ENCODE results near the gene LY6G6D. TPM values are rescaled to one million over a fixed set of nuclear protein-coding genes. Genes with fewer than 3 reads are reported as not detected.

Gene LY6G6D
- total and polyA plus RNA-seq, 4 donors, result not detected

GRCh38 chr6:31734821-31735406 lies 19.8 kb downstream of the LY6G6D start:
- TF ChIP-seq JUND (IDR thresholded peaks at IDR 0.05) (peak in 1 of 2 donors; percentile 5), GABPA (IDR thresholded peaks at IDR 0.05 in 1 of 2, conservative IDR thresholded peaks at IDR 0.05 in 1 of 2) (no peak), HNF4G (IDR thresholded peaks at IDR 0.05) (no peak)
- WGBS, result 38% methylated on average over 18 of the region's 18 CpGs

GRCh38 chr6:31736021-31736767 lies 21.0 kb downstream of the LY6G6D start, which contains the start of gene CLIC1:
CLIC1 (minus strand) TSS chr6:31736530; CDS start chr6:31736300, 230 bp downstream.
- H3K9ac ChIP-seq (ENCODE audit: low read depth in 1 of 2, low read length in 2 of 2), result peak within 1 kb of the TSS; percentile 82 to 98
- TF ChIP-seq JUND (IDR thresholded peaks at IDR 0.05) (peak; percentile 81 to 88), RAD21 (IDR thresholded peaks at IDR 0.05) (no peak), MAX (IDR thresholded peaks at IDR 0.05) (peak; percentile 23), ZBTB33 (IDR thresholded peaks at IDR 0.05) (no peak), YY1 (IDR thresholded peaks at IDR 0.05) (peak; percentile 72), RXRA (IDR thresholded peaks at IDR 0.05) (peak in 1 of 2 donors; percentile 21), SP1 (IDR thresholded peaks at IDR 0.05) (peak; percentile 29), FOXA2 (IDR thresholded peaks at IDR 0.05) (no peak), REST (IDR thresholded peaks at IDR 0.05) (peak; percentile 75), CTCF (IDR thresholded peaks at IDR 0.05; ENCODE audit: low read depth, low read length, missing input control) (no peak), HNF4A (conservative IDR thresholded peaks at IDR 0.05) (peak; percentile 6), ATF3 (IDR thresholded peaks at IDR 0.05) (peak; percentile 70)
- peak; percentile 83 for DNase-seq (ENCODE audit: low spot score)
- H3K27ac ChIP-seq (ENCODE audit: low read depth in 1 of 2, low read length in 2 of 2), result peak within 1 kb of the TSS; percentile 90 to 96
- WGBS, result under 1% methylated on average over 24 of the region's 24 CpGs
- no peaks in the 10 kb centered on the region for H3K9me3 ChIP-seq (ENCODE audit: control insufficient read depth in 4 of 4, low read length in 3 of 4)
- H3K36me3 ChIP-seq (ENCODE audit: control insufficient read depth in 4 of 4, insufficient read depth in 3 of 4, low read depth in 1 of 4, low read length in 3 of 4), result peaks cover 4 to 21% (median 19%) of the 10 kb centered on the region in 4 donors
- H3K4me1 ChIP-seq (ENCODE audit: control insufficient read depth in 4 of 4, insufficient read depth in 4 of 4, low read length in 3 of 4), result peaks cover 22 to 64% (median 48%) of the 10 kb centered on the region in 4 donors
- H3K27me3 ChIP-seq (ENCODE audit: control insufficient read depth in 4 of 4, insufficient read depth in 4 of 4, low read length in 3 of 4), result no peaks in the 10 kb centered on the region
- peak within 1 kb of the TSS; percentile 53 to 84 (median 80) for H3K4me3 ChIP-seq (ENCODE audit: low read depth in 1 of 3, low read length in 3 of 3)

More at GRCh38 chr6:31734821-31735406, 19.8 kb downstream of the LY6G6D start:
- Histone ChIP-seq H3K9ac (ENCODE audit: low read depth in 1 of 2, low read length in 2 of 2) (peak overlapping the region; percentile 87 to 98), H3K4me1 (ENCODE audit: control insufficient read depth in 4 of 4, insufficient read depth in 4 of 4, low read length in 3 of 4) (peaks cover 17 to 58% (median 43%) of the 10 kb centered on the region in 4 donors), H3K27me3 (ENCODE audit: control insufficient read depth in 4 of 4, insufficient read depth in 4 of 4, low read length in 3 of 4) (no peaks in the 10 kb centered on the region), H3K9me3 (ENCODE audit: control insufficient read depth in 4 of 4, low read length in 3 of 4) (no peaks in the 10 kb centered on the region), H3K4me3 (ENCODE audit: low read depth in 1 of 3, low read length in 3 of 3) (peak overlapping the region; percentile 53 to 84 (median 80)), H3K27ac (ENCODE audit: low read depth in 1 of 2, low read length in 2 of 2) (peak overlapping the region; percentile 90 to 96), H3K36me3 (ENCODE audit: control insufficient read depth in 4 of 4, insufficient read depth in 3 of 4, low read depth in 1 of 4, low read length in 3 of 4) (peaks cover 4 to 25% (median 20%) of the 10 kb centered on the region in 4 donors)
- DNase-seq (ENCODE audit: low spot score), result peak; percentile 52
